GM19452 (cell line): ENCODE results near the gene MVD.
"Not testable (repeated sequence)": the region's sequence is repeated elsewhere in the genome, so short reads cannot be mapped to it uniquely, and the experiment has no call there.

Source experiments
- ATAC-seq: cut with Tn5 transposase; IDR thresholded peaks from one replicate; pipeline ENCODE4 v1.9.1; 2021; ENCODE audit not compliant: unreplicated experiment

Gene MVD

DNA sequence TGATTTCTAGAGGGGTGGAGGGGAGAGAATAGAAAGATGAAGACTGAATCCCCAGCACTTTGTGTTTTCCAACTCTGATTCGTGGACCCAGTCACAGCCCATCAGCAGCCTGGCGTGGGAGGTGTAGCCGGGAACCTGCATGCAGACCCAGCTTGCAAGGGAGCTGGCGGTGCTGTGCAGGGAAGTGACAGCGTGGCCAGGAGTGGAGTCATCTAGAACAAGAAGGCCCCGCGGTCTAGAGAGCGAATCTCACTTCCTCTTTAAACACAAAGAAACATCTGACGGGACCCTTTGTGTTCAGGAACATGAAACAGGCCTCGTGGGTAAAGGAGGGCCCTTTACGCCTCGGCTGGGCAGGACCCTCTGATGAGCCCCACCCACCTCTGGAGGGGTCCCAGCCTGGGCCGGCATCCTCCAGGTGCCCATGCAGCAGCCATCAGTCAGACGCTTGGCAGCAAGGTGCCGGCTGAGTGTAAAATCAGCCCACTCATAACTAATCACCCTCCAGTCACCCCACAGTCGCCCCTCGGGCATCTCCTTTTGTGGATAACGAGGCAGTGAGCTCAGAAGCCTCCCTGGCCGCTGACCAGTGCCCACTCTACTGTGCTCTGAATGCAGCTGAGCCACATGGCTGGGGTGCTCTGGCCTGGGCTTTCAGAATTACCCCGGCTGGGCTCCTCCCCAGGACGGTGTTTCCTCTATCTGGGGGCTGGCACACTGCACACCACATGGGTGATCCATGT, 19.0 kb upstream of the MVD start:
- no peak for ATAC-seq

DNA sequence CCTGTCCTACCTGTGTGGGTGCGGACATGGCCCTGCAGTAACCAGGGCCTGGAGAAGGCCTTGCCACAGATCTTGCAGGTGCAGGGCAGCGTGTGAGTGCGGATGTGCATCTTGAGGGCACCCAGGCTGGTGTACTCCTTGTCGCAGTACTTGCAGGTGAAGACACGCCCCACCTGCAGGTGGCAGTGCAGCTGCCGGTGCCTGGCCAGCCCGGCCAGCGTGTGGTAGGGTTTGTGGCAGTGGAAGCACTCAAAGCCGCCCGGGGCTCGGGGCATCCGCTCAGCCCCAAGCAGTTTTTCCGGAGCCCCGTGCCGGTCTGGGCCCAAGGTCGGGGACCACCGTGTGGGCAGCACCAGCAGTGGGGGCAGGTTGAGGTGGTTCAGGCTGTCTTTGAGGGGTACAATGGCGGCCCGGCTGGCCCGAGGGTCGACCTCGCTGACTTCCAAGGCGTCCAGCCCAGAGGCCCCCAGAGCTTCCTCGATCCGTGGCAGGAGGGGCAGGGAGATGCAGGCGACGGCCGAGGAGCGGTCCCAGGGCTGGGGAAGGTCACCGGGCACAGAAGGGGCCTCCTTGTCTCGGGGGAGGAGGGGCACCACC, 18.3 kb upstream of the MVD start:
- ATAC-seq: no peak

DNA sequence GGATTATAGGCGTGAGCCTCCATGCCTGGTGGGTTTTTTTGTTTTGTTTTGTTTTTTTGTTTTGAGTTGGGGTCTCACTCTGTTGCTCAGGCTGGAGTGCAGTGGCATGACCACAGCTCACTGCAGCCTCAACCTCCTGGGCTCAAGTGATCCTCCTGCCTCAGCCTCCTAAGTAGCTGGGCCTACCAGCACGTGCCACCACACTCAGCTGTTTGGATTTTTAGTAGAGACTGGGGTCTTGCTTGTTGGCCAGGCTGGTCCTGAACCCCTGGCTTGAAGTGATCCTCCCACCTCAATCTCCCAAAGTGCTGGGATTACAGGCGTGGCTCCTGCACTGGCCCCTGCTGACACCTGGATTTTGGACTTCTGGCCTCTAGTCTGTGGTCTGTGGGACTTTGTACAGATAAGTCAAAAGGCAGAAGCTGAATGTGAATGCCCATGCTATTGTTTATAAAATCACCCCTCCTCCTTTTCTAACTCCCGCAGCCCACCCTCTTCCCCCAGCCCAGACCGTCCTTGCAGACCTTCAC, 17.7 kb upstream of the MVD start:
- no peak for ATAC-seq

DNA sequence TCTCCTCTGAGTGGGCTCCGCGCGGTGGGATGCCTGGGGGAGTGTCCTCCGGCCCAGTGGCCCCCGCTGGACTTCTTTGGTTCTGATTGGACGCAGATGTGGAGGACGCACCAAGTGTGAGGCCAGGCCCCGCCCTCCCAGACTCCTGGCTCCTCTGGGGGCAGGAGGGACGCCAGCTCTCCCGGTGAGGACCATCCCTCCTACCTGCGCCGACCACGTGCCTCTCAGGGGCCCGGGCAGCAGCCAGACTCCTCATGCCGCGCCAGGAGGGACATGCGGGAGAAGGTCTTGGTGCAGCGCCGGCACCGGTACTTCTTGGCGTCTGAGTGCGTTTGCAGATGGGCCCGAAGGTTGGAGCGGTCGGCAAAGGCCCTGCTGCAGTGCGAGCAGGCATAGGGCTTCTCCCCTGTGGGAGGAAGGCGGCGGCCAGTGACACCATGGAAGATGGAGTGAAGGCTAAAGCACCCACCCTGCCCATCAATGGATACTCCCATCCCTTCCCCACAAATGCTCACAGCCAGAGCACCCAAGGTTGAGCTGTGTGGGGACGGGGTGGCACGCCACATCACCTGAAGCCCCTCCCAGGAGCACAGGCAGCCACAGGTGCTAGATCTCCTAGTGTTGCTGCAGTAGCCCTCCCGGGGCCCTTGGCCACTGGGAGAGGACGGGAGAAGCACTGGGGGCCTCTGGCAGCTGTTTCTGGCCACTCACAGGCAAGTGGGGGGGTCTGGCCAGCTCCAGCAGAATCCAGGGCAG, 15.5 kb upstream of the MVD start:
- no peak for ATAC-seq

DNA sequence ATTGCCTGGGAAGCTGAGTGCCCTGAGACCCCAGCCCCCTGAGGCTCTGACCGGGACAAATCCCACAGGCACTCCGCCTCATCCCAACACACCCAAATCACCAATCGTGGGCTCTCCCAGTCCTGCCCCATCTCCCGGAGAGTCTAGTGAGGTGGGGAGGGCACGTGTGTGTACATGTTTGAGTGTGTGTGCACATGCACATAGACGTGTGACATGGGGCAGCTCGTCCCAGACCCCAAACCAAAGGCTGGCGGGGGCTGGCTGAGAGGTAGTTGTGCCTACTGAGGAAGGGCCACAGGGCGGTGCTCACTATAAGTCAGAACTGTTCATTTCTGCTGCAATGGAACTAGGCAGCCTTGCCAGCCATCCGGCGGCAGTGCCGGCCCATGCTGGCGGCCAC, 14.8 kb upstream of the MVD start:
- no peak for ATAC-seq

DNA sequence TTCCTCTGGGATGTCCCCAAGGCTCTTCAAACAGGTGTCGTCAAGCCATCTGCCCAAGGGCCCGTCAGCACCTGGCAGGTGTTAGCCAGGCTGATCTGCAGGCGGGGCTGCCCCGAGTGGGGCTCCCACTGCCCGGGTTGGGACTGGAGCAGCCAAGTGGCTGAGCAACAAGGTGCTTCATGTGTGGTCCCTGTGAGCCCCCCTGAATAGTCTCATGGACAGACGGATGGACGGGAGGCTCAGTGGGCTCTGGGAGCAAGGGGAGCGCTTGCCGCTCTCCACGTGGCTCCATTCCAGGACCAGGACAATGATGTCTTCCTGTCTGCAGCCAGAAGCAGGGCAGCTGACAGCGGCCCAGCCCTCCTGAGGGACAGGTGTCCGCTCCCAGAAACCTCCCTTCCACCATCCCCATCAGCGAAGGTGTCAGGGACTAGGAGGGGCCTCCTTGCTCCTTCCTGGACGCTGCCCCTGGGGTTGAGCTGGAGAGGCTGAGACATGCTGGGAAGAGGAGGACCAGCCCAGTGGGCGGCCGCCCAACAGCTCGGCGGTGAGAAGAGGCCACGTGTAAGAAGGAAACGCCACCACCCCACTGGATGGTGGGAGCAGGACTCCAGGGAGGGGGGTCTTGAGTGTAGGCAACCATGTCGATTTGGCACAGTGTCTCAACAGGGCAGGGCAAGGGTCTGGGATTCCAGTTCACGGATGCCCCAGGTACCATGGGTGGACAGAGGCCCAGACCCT, 13.8 kb upstream of the MVD start:
- no peak for ATAC-seq

DNA sequence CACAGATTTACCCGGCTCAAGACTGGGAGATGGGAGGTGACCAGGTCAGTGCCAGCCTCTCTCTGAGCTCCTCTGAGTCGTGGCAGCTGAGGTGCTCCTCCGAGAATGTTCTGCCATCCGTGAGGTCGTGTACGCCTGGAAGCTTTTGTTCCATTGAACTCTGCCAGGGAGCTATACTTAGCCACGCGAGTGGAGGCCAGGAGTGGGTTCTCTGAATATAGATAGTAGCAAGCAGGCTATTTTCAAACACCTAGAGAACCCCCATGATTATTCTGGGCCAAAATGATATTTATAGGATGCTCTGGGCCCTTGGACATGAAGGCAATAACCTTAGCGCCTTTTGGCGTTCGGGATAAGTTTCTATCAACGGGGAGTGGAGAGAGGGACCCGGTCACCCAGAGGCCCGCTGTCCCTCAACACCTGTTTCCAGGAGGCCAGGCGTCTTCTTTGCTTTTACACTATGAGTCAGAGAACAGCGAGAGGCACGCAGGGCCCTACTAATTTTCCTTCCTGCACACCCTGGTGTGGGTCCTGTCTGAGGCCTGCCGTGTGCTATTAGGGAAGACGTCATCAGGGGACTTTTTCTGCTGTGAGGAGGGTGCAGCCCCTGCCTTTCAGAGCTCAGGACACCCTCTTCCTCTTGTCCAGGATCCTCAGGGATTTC, 11.0 kb upstream of the MVD start:
- ATAC-seq: no peak

DNA sequence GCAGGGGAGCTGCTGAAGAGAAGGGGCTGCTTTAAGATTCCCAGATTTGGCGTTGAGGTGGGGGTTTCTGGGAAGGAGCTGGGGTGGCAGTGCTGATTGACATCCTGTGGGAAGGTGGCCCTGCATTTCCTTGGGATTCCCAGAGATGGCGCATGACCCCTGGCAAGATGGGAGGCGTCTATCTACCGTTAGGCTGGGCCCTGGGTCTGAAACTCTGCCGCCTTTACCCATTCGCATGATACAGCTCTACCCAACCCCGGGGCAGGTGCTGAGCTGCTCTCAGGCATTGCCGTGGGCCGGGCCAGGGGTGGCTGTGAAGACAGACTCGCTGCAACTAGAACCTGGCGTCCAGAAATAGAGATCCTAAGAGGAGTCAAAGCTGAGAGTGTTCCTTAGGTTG, 9.9 kb upstream of the MVD start:
- no peak for ATAC-seq

DNA sequence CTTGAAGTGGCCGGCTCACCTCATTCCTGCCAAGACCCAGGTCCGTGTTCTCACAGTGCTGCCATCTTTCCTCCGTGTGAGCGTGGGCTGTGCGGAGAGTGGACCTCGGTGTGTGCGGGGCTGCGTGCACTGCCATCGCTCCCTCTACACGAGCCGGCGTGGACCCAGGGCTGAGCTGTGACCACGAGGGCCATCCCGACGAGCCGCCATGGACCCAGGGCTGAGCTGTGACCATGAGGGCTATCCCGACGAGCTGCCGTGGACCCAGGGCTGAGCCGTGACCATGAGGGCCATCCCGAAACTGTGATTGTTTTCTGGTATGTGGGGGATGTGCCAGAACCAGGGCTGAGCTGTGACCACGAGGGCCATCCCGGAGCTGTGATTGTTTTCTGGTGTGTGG, 8.9 kb upstream of the MVD start:
- ATAC-seq: no peak

DNA sequence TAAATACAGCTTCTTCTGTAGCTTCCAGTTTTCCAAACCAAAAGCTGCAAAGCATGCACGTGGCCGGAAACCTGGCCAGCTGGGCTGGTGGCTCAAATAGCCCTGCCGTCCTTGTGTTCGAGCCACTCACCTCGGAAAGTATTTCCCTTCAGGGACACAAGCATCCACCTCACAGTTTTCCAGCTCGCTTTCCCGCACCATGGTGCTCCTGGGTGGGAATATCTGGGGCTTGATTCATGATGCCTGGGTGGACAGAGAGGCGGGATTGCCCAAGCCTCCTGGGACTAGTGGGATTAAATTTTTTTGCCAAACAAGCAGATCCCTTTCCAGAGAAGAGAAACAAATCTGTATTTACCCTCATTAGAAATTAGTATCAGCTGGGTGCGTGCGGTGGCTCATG, 7.1 kb upstream of the MVD start:
- ATAC-seq: no peak

DNA sequence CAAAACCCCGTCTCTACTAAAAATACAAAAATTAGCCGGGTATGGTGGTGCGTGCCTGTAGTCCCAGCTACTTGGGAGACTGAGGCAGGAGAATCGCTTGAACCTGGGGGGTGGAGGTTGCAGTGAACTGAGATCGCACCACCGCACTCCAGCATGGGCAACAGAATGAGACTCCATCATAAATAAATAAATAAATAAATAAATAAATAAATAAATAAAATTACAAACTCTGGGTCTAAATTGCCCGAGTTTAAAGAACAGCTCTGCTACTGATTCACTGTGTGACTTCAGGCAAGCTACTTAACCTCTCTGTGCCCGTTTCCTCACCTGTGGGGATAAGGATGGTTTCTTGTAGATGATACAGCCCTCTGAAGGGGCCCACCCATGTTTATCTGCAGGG, 6.6 kb upstream of the MVD start:
- ATAC-seq: not testable (repeated sequence)

DNA sequence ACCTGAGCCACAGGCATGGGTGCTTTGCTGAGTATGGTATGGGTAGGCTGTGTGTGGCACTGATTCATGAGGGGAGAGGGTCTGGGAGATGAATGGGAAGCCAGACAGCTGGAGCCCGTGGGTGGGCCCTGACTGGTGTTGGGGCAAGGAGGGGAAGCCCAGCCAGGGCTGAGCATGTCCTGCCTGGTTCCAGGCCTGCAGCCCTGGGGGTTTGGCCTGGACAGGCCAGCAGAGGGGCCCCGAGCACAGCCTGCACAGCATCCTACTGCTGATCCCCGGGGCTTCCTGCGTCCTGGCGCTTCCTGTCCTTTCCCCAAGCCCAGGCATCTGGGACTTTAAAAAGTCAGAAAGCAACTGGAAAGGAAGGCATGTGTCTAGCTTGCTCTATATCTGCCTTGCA, 4.6 kb upstream of the MVD start:
- no peak for ATAC-seq

DNA sequence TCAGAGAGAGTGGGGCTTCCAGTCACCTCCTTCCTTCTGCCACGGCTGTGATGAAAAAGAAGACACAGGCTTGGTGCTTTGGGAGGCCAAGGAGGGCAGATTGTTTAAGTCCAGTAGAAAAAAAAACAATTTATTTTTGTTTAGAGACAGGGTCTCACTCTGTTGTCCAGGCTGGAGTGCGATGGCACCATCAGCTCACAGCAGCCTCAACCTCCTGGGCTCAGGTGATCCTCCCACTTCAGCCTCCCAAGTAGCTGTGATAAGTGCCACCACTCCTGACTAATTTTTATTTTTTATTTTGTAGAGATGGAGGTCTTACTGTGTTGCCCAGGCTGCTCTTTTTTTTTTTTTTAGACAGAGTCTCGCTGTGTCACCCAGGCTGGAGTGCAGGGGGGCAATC, 2.7 kb upstream of the MVD start:
- no peak for ATAC-seq

DNA sequence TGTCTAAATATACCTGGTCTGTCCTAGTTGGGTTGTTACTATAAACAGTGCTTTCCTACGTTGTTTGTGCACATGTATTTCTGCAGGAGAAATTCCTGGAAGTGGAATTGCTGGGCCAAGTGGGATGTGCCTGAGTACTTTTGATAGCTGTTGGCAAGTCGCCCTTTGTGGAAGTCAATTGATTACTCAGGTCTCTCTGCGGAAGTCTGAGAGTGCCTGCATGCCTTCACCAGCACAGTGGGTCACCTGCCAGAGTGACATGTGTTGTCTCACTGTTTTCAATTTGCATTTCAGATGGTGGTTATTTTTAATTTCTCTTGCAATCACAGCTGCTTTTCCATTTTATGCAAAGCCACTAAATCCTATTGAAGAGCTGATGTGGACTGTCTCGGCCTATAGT, 2.3 kb upstream of the MVD start:
- no peak for ATAC-seq

DNA sequence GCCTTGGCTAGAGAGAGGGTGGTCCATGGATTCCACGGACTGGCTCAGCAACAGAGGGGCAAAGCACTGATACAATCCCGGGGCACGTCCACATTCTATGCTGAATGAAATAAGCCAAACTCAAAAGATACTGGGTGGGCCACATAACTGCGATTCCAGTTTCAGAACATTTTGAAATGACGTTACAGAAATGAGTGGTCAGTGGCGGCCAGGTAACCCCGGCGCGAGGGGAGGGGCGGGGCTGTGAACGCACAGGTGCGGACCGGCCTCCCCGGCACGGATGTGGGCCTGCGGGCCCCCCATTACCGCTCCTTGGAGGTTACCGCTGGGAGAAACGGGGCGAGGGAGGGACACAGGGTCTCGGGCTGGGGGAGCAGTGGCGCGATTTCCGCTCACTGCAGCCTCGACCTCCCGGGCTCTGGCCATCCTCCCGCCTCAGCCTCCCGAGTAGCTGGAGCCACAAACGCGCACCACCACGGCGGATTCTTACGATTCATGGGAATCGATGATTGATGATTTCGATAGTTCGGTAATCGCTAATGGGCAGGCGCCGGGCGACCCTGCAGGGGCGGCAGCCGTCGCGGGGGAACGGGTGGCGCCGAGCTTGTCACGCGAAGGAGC, 559 bp downstream of the MVD start:
- no peak for ATAC-seq

DNA sequence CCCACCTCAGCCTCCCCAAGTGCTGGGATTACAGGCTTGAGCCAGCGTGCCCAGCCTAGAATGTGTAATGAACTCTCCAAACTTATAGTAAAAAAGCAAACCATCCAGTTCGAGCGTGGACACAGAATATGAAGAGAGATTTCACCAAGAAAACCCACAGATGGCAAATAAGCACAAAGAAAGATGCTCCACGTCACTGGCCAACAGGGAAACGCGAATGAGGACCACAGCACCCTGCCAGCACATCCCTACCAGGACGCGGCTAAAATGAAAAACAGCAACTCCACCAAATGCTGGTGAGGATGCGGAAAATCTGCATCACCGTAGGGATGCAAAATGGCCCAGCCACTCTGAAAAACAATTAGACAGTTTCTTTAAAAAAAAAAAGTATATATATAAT, 1.4 kb downstream of the MVD start:
- no peak for ATAC-seq

DNA sequence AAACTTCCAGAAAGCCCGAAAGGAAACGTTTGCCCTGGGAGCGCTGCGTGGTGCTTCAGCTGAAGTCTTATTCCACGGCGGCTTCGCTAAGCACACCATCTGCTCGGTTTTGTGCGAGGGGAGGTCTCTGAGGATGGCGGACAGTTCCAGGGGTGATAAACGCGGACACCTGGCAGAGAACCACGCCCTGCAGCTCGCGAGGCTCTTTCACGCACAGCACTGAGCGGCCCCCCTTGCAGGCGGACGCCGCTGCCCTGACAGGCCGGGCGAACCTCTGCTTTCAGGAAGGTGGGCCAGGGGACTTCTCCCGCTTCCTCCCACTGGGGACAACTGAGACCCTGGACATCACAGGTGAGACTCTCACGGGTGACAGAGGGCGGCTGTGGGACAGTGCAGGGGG, 3.7 kb downstream of the MVD start:
- no peak for ATAC-seq

DNA sequence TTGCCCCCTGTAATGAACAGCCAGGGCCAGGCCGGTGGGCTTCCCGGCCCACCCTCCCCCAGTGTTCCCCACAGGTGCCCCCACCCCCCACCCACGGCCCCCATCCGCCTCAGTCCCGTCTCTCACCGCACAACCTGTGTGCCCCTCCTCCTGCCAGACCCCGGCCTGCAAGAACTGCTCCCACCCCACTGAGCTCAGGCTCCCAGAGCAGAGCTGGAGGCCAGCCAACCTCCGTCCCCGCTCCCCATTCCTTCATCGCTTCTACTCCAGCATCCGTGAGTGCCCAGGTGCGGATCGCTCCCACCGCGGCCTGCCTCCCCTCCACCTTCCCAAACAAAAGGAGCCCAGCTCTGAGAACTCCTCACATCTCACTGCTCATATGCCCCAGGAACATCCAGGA, 4.2 kb downstream of the MVD start:
- no peak for ATAC-seq

DNA sequence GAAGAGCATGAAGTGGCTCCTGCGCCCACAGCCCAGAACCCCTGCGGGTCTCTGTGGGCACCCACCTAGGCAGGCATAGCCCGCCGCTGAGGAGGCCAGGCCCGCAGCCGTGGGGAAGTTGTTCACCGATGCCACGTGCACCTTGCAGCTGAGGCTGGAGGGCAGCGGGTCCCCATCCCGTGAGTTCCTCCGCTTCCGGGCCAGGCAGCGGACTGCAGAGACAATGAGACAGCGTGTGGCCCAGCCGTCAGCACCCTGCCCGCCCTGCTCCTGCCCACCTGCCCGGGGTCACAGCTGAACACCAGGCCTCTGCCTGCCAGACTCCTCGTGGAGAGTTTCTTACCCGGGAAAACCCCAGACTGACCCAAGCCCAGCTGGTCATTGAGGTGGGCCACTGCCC, 5.5 kb downstream of the MVD start:
- ATAC-seq: no peak

DNA sequence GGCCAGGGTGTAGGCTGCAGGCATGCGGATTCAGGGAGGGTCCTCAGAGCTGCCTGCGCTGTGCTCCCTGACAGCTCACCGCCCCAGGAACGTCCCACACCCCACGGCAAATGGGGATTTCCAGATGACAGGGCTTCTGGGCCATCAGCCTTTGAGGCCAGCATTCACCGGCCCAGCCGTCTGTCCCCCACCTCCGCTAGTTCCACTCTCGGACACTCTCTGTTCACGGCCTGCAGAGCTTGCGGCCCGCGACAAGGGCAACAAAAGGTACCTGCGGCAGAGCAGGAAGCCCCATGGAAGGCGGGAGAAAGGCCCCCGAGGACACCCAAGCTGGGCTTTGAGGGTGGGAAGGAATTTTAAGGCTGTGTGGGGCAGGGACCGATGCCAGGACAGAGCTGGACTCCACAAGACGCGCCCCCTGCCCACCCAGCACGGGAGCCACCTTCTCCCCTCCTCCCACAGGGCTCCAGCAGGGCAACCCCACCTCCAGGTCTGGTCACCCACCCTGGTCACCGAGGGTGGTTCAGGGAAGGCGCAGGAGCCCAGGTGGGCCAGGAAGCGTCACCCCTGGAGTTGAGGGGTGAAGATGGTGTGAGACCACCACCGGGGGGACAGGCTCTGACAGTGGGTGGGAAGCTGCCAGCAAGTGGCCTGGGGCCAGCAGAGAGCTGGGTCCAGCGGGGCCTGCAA, 6.5 kb downstream of the MVD start:
- no peak for ATAC-seq
